ENCODE measurements around the gene SCYL1.
A peak's percentile ranks its signal among the peaks of the same experiment; 100 is the strongest.

Gene SCYL1

DNA sequence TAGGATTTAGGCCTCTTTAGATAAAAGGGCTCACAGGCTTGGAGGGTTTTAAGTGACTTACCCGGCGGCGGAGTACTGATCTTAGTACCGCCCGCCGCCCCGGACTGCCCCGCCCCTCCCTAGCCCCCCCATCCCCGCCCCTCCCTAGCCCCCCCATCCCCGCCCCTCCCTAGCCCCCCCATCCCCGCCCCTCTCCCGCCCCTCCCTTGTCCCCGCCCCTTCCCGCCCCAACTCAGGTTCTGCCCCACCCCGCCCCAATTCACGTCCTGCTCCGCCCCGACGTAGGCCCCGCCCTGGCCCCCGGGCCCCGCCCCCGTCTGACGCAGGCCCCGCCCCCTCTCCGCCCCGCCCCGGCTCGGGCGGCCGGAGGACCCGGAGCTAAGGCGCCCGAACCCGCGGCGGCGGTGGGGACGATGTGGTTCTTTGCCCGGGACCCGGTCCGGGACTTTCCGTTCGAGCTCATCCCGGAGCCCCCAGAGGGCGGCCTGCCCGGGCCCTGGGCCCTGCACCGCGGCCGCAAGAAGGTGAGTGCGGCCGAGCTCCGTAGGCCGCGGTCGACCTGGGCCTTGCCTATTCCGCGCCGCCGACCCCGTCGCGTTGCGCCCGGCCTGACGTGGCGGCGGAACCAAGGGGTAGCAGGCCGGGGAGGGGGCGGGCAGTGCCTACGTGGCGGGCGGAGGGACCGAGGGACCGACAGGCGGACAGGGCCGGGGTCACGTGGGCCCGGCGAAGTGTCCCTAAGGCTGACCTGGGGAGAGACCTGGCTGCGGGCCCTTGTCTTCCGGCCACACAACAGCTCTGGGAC lies at the start of gene SCYL1:
Gene SCYL1, plus strand, starts transcription at position 343 of the 805 bp plus-strand sequence. Its CDS starts 71 bp downstream, at position 414.
- DNase-seq = peak; percentile 82

DNA sequence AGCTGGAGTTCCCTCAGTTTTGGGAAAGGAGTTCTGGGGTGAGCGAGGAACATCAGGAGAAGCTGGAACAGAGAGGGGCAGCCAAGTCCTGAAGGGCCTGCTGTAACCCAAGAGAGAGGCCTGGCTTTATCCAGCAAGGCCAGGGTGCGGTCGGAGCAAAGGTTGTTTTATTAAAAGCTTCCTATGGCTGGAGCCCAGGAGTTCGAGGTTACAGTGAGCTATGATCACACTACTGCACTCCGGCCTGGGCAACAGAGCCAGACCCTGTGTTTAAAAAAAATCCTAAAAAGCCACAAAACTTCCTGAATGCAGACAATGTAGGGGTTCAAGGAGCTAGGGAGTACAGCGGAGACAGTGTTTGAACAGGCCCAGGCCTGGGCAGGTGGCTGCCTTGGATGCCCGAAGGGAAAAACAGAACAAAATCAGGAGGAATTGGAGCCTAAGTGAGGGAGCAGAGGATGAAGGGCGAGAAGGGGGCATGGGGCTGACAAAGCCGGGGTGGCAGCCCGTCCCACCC lies 48.2 kb upstream of the SCYL1 start:
- no peak for DNase-seq

DNA sequence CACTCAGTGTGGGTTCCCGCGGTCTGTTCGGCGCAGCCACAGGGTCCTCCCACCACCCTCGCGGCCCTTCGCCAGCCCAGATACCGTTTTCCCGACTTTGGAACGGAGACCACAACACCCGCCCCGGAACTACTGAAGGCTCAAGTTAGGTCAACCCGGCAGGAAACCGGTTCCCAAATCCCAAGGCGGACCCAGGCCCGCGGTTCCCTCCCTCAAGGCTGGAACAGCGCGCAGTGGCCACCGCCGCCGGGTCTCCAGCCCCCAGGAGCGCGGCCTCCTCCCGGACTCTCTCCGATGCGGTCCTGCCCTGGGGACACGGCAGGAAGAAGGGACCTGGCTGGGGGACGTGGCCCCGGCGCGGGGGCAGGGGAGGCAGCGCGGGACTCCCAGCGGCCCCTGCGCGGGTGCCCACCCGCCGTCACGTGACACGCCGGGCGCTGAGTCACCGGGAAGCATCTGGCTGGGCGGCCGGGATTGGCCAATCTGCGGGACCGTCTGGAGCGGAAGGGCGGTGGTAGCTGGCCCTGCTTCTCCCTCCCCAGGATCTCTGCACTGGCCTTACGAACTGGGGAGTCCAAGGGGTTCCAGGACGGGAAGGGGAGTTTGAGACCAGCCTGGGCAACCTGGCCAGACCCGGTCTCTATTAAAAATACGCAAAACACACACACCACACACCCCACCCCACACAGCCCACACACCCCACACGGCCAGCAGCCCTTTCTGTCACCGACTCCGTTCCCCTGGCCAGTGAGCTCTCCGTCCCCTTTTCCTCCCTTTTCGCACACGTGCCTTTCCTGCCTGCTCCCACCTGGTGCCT lies 47.5 kb upstream of the SCYL1 start:
- DNase-seq = peak; percentile 96

DNA sequence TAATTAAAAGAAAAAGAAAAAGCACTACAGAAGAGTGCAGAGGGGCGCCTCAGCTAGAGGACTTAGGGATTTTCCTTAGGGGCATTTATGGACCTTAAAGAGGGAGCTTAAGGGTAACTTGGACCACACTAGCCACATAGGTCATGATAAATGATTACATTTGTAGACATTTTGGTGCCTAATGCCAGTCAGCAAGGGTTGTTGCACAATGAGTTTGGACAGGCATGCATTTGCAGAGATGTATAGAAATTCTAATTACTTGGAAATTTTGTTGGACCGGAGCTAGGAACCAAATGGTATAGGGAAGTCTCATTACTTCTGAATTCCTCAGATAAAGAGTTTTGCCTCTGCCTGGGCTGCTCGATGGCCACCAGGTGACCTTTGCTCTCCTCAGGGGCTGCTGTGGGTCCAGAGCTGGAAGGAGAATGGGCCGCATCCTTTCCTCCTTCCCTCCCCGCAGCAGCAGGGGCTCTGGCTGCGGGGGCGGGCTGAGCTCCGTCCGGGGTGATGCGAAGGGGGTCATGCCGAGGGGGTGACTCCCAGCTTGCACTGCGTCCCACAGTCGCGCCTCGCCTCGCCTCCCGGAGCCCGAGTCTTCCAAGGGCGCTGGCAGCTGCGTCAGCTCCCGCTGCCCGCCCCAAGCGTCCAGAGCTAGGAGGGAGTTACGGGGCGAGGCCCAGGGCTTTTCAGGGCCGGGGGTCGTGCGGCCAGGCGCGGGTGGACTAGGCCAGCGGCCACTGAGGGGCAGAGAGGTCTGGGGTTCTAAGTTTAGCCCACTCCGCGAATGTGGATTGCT lies 46.3 kb upstream of the SCYL1 start:
- no peak for DNase-seq

DNA sequence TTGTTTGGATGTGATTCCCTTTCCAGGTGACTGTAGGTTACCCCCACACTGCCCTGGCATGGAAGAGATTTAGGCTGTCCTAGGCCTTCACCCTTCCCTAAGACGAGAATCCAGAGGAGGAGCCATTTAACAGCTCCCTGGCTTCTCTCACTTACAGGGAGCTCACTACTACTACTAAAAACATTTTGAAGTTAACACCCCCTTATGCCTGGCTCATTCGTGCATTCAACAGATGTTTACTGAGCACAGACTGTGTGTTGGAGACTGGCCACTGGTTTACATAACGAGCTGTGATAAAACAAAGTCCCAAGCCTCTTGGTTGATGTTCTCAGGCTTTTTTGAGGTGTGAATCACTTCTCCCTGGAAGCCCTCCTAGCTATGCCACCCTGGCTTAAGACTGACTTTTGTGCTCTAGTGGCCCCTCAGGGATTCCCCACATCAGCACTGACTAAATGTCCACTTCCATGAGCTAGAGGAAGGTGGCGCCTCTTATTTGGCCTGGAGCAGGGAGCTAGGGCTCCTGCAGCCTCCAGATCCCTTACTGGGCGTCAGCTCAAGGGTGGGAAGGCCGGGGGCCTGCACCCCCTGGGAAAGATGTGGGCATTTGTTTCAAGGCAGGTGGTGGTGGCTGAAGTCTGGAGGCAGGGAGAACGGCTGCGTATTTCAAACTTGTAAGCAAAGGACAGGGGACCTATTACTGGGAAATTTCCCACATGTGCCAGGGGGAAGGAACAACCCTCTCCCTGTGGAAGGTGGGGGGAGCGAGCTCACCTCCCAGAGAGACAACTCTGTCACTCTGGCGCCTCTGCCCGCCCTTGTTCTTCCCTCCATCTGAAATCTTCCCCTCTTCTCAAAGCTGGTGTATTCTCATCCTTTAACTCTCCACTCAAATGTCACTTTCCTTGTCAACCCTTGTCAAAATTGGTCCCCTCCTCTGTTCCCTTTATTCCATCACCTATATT lies 45.4 kb upstream of the SCYL1 start:
- DNase-seq = no peak

DNA sequence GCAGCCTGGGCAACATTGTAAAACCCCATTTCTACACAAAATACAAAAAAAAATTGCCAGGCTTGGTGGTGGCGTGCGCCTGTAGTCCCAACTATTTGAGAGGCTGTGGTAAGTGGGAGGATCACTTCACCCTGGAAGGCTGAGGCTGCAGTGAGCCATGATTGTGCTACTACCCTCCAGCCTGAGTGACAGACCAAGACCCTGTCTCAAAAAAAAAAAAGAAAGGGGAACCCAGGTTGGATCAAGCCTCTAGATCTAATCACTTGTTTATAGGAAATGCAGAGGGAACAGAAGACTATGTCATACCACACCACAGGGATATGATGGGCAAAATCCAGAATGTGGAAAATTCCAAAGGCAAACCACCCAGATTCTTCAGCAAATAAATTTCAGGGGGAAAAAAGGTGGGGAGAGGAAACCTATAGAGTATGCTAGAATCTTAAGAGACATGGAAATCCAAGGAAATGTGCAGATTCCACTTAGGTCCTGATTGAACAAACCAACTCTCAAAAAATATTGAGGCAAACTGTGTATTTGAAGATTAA lies 42.5 kb upstream of the SCYL1 start:
- DNase-seq = no peak

DNA sequence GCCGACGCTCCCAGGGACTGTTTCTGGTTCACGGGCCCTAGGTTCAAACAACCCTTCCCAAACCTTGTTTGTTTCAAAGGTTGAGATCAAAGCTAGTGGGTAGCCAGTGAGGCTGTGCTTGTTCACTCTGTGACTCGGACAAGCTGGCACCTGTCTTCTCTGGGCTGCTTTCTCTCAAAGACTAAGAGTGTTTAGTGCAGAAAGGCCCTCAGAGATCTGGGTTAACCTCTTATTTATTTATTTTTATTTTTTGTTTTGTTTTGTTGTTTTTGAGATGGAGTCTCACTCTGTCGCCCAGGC lies 39.0 kb upstream of the SCYL1 start:
- no peak for DNase-seq

DNA sequence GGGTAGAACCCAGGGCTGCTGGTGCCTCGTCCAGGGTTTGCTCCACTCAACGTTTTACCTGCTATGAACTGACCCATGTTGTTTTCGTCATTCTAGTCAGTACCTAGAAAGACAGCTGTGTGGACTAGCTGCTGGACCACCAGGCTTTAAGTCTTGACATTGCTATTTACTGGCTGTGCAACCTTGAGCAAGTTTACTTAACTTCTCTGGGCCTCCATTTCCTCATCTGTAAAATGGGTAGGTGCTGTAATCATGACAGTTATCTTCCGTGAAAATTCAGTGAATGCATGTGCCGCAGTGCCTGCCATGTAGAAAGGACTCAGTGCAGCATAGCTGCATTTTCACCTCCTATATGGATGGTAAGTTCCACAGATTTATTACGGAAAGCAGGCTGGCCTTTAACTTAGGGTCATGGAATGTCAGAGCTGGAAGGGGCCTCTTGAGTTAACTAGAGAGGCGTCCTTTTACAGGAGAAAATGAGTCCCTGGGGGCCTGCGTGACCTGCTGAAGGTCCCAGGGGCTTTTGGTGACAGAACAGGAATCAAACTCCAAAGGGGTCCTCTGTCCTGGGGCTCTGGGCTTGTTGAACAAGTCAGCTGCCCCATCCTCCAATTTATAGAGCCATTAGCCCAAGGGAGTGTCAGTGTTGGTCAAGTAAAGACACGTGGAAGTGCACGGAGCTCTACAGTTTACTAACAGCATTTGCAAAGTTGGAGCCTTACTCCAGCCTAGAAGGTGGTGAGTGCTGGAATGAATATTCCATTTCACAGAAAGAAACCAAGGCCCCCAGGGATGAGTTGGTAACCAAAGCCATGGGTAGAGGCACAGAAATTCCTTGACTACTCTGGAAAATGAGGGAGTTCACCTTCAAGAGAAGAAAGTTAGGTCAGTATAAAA lies 38.1 kb upstream of the SCYL1 start:
- no peak for DNase-seq

DNA sequence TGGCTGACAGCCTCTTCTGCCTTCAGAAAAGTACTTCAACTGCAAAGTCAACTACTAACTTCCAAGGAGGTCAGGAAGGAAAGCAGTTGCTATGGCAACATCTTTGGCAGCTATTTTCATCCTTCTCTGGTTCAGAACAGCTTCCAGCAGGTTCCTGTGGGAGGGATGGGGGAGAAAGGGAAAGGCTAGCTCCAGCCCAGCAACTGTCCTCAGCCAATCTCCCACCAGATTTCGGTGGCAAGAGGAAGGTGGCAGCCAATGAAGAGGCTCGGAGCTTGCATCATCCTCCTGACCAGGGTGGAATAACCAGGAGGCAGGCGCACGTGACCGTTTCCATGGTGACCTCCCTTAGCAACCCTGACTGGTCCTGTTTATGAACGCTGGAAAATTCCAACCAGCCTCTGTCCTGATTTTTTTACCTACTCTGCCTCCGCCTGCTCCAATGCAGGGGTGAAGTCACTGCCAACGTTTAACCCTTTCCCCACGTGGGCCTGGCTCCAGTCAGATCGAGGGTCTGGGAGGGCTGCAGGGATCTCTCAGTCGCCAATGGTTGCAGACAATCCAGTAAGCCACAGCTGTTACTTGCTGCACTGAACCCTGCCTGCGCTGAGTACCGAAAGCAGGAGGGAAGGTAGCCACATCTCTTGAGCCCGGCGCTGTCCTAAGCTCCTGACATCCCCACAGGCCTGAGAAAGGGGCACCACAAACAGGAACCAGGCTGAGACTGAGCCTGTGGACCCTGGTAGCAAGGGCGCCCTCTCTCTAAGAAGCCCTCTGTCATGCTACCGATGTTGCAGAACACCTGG lies 37.2 kb upstream of the SCYL1 start:
- peak; percentile 67 for DNase-seq

DNA sequence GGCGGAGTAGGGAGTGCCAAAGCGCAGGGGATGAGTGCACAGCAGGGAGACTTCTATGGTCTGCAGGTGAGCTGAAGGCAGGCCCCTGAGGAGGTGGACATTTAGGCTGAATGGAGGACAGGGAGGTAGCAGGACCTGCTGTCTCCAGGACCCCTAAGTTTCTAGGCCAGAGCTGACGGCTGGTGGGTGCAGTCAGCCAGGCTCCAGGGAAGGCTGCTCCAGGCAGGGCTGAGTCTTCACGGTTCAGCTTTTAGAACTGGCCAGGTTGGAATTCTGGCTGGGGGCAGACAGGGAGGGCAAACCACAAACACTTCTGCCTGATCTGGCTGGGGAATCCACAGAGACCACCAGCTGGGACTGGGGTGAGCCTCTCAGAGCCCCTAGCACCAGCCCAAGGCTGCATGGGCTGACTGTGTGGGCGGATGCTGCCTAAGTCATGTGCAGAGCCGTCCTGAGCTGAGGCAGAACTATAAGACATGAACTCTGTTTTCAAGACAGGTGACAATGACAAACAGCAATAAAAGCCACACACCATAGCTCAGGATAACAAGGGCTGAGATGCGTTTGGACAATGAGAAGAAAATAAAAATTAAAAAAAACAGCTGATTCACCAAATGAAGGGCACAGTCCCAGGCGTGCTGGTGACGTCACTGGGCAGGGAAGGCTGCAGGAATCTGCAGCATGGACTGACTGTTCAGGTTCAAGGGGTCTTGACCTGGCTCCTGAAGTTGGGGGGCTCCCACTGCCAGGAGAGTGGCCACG lies 36.4 kb upstream of the SCYL1 start:
- DNase-seq = no peak

DNA sequence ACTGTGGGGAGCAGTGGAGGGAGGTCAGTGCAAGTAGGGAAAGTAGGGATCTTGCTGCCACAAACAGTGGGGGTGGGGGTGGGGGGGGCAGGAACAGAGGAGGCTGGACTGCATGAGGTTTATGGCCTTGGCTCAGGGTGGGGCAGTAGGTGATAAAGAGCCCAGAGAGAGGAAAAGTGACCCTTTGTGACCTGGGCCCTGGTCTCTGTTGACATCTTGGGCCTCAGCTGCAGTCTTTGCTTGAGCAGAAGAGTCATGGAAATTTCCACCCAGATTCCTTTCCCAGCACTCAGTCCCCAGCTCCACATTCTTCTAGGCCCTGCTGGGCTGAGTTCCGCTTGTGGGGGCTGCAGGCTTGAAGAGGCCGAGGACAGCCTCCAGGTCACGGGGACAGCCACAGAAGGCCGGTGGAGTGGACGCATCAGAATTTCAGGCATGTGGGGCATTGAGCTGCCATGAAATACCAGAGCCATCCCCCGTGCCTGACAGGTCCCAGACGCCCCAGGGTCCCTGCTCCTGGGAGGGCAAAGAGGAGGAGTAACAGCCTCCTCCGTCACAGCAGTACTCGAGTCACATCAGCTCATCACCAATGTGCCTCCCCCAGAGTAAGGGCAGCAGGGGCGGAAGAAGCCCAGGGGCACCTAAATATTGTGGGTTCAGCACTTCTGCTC lies 35.7 kb upstream of the SCYL1 start:
- no peak for DNase-seq

DNA sequence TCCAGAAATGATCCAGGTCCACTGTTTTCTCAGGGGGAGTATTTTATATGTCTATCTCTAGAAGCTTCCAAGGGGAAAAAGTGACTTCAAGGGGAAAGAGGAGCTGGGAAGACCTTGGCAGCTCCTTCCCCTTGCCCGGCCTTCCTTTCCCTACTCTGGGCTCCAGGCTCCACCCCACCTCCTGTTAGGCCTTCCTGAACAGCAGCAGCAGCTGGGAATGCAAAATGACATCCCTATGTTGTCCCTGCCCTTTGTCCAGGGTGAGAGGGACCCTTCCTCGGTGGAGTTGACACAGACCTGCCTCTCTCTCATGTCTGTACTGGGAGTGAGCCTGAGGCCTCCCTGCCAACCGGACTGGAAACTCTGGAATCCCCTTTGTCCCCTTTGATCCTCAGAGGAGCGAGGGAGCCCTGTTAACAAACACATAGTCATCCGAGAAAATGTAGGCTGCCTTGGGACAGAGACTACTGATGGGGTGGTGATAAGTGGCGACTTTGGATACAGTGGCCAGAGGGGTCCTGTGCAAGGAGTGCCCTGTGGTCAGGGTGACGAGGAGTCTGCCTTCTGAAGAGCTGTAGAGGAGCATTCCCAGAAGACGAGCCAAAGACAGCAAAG lies 35.1 kb upstream of the SCYL1 start:
- no peak for DNase-seq

DNA sequence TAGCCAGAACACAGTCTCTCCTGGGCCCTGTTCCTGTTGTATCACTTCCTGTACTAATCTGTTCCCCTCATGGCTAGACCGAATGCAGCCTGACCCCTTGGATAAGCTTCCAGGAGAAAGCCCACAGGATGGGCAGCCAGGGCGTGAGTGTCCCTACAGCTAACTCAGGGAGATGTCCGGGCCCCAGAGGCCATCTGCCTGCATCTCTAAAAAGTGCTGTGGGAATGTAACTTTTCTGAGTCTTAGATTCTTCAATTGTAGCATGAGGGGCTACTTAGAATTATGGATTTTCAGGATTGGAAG lies 33.8 kb upstream of the SCYL1 start:
- no peak for DNase-seq

DNA sequence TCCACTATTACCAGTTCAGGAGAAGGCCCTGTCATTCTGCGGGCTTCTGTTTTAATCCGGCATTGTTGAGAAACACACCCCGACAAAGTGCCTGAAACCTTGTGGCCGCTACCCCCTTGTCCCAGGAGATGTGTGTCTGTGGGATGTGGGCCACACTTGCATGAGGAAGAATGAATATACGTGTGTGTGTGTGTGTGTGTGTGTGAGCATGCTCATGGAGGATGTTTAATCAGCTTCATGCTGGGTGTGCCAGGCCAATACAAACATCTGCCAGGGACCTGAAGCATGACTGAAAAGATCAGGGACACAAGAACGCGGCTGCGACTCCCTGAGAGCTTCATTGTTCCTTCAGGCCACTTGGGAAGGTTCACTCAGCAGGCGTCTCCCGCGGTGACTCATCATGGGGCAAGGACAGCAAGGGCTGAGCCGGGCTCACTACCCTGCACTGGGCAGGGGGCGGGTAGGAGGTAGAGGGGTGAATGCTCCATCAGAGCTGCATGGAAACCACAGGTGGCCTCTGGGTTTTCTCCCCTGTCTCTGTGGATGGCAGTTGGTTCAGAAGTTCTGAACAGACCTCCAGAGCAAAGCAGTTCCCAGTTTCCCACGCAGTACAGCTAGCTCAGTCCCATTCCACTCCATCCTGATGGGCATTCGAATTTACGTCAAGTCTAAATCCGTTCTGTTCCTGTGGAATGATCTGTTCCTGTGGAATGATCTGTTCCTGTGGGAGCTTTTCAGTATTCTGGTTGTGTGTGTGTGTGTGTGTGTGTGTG lies 33.1 kb upstream of the SCYL1 start:
- DNase-seq = no peak

DNA sequence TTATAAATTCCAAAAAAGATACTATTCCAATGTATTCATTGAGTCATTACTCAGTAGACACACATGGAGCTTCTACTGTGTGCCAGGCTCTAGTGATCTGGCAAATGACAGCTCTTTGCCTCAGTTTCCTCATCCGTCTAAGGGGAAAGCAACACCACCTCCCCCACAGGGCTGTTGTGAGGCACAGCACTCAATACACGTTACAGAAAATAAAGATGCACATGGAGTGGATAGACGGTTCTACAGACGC lies 32.6 kb upstream of the SCYL1 start:
- DNase-seq = no peak

DNA sequence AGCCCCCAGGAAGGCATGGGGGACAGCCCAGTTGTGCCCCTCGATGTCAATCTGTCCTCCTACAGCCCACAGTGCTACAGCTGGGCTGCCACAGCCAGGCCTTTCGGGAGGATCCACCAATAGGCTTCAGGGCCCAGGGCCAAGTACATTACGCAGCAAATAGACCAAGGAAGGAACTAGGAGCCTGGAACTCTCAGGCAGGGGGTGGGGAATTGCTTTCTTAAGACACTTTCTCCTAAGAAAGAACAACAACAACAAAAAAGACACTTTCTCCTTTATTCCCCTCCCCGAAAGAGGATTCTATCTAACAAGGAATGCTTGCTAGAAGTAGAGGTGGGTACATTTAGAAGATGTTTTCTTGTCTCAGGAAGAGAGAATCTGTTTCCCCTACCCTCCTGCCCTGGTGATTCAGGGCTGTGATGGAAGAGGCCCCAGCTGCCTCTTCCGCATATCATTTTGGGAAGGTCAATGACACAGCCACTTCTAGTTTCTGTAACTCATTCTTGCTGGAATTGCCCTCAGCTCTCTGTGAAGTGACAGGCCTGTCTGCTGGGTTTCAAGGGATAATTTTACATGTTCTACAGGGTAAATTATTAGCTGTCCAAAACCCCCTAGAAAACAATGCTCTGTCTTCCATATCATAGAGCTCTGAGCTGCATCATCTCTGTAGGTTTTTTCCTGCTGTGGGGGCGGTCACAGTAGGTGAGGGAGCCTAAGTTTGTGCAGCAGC lies 32.1 kb upstream of the SCYL1 start:
- DNase-seq = peak; percentile 55
